OCI-M2 (cell line): Measurements from ENCODE around the gene GSE1.

ENCODE experiments used
- DNase-seq: peaks from one replicate; lab custom pipeline; 2025; ENCODE audit not compliant: unreplicated experiment; lab: John Stamatoyannopoulos, UW

The GSE1 gene

GRCh38 chr16:85605051-85605911 is 7.8 kb upstream of the GSE1 start:
- no peak for DNase-seq

DNA sequence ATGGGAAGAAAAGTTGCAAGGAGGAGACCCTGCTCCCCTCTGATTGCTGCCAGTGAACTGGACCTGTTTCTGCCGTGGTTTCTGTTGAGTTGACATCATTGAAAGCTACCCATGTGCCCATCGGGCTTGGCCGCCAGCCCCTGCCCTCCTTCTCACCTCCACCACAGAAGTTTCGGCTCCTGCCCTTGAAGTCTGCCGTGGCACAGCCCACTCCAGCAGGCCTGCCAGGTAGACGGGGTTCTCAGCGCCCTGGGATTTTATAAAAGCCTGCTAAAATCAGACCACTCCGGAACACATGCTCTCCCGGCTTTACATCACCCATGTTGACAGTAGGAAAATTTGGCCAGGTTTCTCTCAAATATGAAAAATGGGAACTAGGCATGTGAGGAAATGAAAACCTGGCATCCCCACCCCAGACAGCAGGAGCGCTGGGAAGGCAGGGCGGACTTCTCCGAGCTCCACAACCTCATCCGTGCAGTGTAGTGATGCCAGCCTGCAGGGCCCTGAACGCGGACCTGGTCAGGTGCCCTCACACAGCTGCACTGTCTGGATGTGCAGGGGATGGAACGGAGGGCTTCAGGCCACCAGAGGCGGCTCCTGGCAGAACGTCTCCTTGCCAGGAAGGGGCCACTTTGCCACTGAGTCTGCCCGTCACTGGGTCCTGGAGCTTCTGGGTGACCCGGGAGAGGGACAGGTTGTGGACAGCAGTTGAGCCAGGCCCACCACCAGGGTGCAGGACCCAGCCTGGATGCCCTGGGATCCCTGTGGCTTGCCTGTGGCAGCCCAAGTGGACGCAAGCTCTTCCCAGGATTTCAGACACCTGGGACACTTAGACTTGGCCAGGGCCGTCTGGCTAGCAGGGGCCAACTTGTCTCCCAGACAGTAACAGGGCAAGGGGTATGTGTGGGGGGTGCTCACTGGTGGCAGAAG is 6.9 kb upstream of the GSE1 start:
- no peak for DNase-seq

GRCh38 chr16:85606904-85607303 is 6.2 kb upstream of the GSE1 start:
- no peak for DNase-seq

DNA sequence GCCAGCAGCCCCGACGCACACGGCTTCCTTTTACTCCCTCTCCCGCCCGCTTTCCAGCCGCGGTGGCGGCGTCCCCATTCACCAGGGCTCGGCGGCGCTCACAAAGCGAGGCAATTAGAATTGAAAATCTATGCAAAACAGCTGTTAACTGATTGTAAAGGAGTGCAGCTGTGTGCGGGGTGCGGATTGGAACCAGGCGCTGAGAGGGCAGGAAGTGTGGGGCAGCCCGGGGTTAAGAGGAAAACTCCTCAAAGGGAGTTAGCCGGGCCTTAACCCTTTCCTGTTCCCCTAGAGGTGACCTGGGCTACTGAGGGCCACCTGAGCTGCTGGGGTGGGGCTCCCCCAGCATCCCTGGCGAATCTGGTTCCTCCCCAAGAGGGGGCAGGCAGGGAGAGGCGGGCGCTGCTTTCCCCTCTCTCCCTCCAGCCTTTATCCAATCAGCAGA is 5.8 kb upstream of the GSE1 start:
- no peak for DNase-seq

DNA sequence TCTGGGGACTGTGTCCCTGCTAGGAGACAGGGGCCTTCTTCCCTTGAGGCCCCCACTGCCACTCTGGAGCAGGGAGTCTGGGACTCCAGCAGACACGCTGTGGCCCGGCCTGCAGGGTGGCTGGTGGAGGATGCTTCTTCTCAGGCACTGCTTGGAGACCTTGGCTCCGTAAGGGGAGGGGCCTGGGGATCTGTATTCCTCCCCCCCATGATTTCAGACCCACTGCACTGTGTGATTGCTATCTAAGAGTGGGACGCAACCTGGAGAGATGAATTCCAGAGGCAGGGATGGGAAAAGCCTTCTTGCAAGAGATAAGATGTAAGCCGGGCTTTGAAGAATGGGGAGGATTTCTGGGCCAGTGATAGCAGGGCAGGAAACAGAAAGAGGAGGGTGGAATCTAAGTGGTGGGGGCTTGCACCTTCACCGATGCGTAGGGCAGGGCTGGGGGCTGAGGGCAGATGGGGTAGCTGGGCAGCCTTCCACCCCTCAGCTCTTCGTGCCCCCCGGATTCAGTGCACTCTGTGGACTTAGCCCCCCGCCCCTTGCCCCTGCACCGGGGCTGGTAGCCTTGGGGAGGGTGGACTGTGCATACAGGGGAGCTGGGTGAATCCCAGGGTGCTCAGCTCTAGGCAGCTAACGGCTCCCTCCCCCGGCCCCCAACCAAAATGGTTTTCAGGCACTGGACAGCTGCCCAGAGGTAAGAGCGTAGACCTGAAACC is 5.2 kb upstream of the GSE1 start:
- DNase-seq: no peak

- DNase-seq: no peak
Observed at GRCh38 chr16:85608515-85608885, 4.6 kb upstream of the GSE1 start.

GRCh38 chr16:85608887-85609286 is 4.2 kb upstream of the GSE1 start:
- no peak for DNase-seq

DNA sequence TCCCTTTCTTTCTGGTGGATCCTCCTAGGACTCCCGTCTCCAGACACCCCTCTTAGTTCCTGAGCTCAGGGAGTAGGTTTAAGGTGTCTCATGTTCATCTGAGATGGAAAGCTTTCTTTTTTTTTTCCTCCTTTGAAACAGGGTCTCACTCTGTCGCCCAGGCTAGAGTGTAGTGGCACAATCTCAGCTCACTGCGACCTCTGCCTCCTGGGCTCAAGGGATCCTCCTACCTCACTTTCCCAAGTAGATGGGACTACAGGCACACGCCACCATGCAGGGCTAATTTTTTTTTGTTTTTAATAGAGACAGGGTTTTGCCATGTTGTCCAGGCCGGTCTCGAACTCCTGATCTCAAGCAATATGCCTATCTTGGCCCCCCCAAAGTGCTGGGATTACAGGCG is 3.6 kb upstream of the GSE1 start:
- DNase-seq: no peak

DNA sequence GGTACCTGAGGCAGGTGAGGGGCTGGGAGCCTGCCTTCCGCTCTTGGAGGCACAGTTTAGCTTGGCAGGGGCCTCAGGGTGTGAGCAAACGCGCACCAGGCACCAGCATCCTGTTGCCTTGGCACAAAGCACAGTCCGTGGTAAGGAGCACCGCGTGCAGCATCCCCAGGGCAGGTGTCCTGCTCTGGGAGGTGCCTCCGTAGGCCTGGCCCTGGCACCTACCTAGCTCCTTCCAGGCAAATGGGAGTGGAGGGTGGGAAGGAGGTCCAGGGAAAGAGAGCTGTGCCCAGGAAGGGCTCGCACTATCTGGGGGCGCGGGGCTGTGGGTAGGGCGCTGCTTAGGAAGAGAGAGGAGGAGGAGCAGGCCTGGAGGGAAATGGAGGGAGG is 3.1 kb upstream of the GSE1 start:
- no peak for DNase-seq

GRCh38 chr16:85610446-85611193 is 2.5 kb upstream of the GSE1 start:
- DNase-seq: no peak

- no peak for DNase-seq
Observed at GRCh38 chr16:85611194-85611443, 2.0 kb upstream of the GSE1 start.

DNA sequence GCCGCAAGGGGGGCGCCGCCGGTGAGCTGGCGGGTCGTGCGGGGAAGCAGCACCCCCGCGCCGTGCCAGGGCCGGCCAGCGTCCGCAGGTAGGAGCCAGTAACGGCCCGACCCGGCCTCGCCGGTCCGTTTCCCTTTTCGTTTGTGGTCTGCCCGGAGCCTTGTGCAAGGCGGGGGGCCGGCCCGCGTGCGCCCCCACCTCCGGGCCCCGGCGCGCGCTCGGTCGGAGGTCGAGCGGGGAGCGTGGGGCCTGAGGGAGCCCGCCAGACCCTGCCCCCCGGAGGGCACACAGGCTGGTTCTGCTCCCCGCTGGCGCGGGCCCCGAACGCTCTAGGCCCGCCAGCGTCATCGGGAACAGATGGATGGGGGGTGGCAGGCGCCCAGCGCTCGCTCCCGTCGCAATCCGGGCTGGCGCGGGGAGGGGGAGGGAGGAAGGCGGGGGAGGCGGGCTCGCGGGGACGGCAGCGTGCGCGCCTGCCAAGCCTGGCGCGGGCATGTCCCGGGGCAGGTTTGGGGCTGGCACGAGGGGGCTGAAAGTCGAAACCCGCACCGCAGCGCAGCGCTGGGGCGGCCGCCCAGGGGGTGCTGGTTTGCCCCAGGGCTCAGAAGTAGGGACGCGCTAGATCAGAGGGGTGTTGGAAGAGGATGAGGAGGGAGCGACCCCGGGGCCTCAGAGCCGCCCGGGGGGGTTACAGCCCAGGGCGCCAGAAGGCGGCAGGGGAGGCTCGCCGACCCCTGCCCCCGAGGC is 1.5 kb upstream of the GSE1 start:
- DNase-seq: no peak

DNA sequence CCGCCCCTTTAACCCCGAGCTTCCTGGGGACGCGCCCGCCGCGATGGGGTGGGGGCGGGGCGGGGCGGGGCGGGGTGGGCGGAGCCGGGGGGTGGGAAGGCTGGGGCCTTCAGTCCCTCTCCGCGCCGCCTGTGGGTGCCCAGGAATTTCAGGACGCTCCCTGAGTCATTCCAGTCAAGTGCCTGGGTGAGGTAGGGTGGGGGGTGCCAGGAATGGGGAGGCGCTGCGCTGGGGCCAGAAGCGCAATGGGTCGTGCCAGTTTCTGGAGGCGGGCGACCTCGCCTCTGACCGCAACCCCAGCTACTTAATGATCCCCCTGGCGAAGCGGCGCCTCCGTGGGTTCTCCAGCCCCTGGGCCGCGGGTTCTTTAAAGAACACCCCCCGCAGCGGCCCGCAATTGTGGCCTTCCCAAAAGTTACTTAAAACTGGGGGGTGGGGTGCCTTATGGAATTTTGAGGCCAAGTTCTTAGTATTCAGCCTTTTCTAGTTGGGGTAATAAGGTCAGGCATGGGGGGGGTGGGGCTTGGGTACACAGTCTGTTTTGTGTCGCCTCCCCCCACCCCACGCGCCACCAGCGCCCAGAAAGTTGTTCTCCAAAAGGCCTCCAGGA is 826 bp upstream of the GSE1 start:
- no peak for DNase-seq

GRCh38 chr16:85613604-85614337 is 649 bp downstream of the GSE1 start:
- no peak for DNase-seq

DNA sequence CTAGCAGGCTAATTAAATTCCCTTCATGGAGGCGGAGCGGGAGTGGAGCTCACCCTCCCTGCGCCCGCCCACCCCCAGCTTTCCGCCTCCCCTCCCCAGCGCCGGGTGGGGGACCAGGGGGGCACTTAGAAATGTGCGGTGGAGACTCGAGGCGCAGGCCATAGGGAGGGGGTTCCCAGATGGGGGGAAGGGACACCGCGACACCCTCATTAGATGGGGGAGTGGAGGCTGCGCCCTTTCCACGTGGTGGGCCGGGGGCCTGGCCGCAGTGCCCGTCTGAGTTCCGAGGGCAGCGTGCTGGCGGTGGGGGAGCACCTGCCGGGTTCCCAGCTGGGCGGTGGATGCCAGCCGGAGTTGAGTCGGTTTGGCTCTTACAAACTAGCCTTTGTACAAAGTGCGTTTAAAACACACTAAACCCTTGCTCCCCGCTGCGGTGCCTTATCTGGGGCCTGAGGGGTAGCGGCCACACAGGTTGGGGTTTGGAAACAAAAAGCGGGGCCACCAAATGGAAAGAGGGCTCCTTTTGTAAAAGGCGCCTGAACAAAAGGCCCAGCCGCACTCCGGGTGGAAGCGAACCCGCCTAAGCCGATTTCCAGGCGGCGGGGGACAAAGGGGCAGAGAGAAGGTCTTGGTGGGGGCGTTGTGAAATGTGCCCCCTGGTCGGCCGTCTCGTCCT is 1.4 kb downstream of the GSE1 start:
- DNase-seq: no peak

DNA sequence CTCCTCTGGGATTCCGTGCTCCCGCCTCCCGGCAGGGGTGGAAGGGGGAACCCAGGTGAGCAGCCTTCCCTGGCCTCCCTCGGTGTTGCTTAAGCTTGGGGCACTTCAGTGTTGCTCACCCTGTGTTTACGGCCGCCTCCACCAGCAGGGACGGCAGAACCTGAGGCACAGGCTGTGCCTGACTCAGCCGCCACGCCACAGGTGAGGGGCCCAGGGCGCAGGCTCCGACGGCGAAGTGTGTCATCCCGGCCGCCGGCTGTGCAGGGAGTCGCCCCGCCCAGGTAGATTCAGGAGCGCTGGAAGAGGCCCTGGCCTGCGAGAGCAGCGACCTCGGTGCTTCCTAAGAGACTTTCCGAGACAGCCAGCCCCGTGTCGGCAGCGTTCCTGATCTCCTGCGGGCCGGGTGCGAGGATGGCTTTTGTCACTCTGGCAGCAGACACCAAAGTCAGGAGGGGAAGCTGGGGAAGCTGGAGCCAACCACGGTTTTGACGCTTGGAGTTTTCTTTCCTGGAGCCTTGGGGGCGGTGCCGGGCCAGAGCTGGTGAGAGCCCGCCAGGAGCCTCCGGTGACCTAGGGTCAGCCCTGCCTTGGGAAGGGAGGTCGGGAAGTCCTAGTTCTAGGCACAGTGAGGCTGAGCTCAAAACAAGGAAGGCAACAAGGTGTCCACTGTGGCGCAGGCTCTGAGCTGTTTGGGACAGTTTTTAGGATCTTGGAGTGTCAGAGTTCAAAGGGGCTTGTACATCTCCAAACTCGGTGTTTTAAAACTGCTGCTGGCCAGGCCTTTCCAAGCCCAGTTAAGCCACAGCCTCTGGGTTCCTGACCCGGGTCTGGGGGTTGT is 2.1 kb downstream of the GSE1 start:
- DNase-seq: no peak

- no peak for DNase-seq
Observed at GRCh38 chr16:85615852-85616606, 2.9 kb downstream of the GSE1 start.
